HEK293 (cell line): ENCODE measurements around the gene PPP2CA.

ENCODE experiments used
- MYNN ChIP-seq: fragments of 450-650 bp; formaldehyde crosslinking; IDR thresholded peaks from 2 replicates; pipeline ENCODE4 v1.5.1; 2016; ENCODE audit warnings: missing biosample characterization, missing genetic modification characterization, borderline replicate concordance
- SETDB1 ChIP-seq: IDR thresholded peaks from one replicate; pipeline ENCODE4 v1.6.1; 2017; ENCODE audit warnings: mild to moderate bottlenecking, low read length, moderate library complexity, mixed read lengths; ENCODE audit not compliant: insufficient read length
- YY1 ChIP-seq: fragments of 450-650 bp; formaldehyde crosslinking; IDR thresholded peaks from 2 replicates; pipeline ENCODE4 v1.5.1; 2018; ENCODE audit warnings: missing biosample characterization, missing genetic modification characterization
- ZNF10 ChIP-seq: fragments of 450-650 bp; formaldehyde crosslinking; IDR thresholded peaks from 2 replicates; pipeline ENCODE4 v1.5.1; 2017; ENCODE audit warnings: missing biosample characterization, missing genetic modification characterization
- ZNF433 ChIP-seq: fragments of 450-650 bp; formaldehyde crosslinking; IDR thresholded peaks from 2 replicates; pipeline ENCODE4 v1.5.1; 2016; ENCODE audit warnings: missing biosample characterization, missing genetic modification characterization, low read depth
- ZNF529 ChIP-seq: fragments of 450-650 bp; formaldehyde crosslinking; IDR thresholded peaks from 2 replicates; pipeline ENCODE4 v1.5.1; 2017; ENCODE audit warnings: missing genetic modification characterization, missing biosample characterization; ENCODE audit not compliant: insufficient replicate concordance
- ZNF654 ChIP-seq: fragments of 450-650 bp; formaldehyde crosslinking; IDR thresholded peaks from 2 replicates; pipeline ENCODE4 v1.5.1; 2016; ENCODE audit warnings: low read depth, missing biosample characterization, missing genetic modification characterization
- ZNF677 ChIP-seq: fragments of 450-650 bp; IDR thresholded peaks from 2 replicates; pipeline ENCODE4 v1.5.0; 2018; ENCODE audit warnings: missing biosample characterization, mild to moderate bottlenecking, missing genetic modification characterization, moderate library complexity
- ZNF843 ChIP-seq: fragments of 450-650 bp; formaldehyde crosslinking; IDR thresholded peaks from 2 replicates; pipeline ENCODE4 v1.5.1; 2016; ENCODE audit warnings: missing biosample characterization, missing genetic modification characterization
- TF ChIP-seq, protein P1 (sequence below): fragments of 450-650 bp; formaldehyde crosslinking; IDR thresholded peaks from 2 replicates; pipeline ENCODE4 v1.5.1; 2016; ENCODE audit warnings: missing biosample characterization, missing genetic modification characterization
- TF ChIP-seq, protein P2 (sequence below): fragments of 450-650 bp; formaldehyde crosslinking; IDR thresholded peaks from 2 replicates; pipeline ENCODE4 v1.5.1; 2016; ENCODE audit warnings: missing biosample characterization, missing genetic modification characterization
- TF ChIP-seq, protein P3 (sequence below): fragments of 450-650 bp; formaldehyde crosslinking; IDR thresholded peaks from 2 replicates; pipeline ENCODE4 v1.5.1; 2016; ENCODE audit warnings: missing biosample characterization, missing genetic modification characterization, borderline replicate concordance

DNA sequence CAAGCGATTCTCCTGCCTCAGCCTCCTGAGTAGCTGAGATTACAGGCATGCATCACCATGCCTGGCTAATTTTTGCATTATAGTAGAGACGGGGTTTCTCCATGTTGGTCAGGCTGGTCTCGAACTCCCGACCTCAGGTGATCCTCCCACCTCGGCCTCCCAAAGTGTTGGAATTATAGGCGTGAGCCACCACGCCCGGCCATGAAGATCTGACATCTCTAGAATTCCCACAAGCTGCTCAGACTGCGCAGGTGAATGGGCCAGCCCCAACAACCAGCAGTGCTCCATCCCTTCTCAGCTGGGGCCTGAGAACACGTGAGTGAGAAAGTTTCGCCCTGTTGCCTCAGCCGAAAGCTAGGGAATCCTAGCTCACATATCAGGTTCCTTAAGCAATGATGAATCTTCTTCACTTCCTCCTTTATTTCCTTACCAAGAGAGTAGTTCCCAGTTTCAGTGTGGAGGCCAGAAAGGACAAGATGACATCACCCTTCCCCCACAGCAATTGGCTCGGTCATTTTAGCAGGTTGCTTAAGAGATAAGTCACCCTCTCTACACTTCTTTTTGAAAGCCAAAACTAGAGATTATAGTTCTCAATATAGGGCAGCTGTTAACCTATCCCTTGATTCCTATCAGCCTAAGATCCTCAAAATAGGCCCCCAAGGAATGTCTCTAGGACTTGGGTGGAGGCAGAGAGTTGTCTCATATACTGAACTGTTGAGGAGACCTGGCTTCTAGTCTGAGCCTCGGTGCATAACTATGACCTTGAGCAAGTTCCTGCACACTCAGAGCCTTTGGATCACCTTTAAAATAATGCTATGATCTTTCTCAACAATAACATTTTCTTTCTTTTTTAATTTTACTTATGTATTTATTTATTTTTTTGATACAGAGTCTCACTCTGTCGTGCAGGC lies 23.9 kb upstream of the PPP2CA start:
- TF ChIP-seq ZNF10 (no peak), YY1 (tag by site-specific recombination) (no peak), ZNF677 (tag by site-specific recombination) (no peak), ZNF843 (tag by site-specific recombination) (no peak), MYNN (tag by site-specific recombination) (no peak), ZNF654 (tag by site-specific recombination) (no peak), ZNF433 (tag by site-specific recombination) (no peak), ZNF529 (tag by site-specific recombination) (no peak), SETDB1 (no peak)
- TF ChIP-seq, protein P1, sequence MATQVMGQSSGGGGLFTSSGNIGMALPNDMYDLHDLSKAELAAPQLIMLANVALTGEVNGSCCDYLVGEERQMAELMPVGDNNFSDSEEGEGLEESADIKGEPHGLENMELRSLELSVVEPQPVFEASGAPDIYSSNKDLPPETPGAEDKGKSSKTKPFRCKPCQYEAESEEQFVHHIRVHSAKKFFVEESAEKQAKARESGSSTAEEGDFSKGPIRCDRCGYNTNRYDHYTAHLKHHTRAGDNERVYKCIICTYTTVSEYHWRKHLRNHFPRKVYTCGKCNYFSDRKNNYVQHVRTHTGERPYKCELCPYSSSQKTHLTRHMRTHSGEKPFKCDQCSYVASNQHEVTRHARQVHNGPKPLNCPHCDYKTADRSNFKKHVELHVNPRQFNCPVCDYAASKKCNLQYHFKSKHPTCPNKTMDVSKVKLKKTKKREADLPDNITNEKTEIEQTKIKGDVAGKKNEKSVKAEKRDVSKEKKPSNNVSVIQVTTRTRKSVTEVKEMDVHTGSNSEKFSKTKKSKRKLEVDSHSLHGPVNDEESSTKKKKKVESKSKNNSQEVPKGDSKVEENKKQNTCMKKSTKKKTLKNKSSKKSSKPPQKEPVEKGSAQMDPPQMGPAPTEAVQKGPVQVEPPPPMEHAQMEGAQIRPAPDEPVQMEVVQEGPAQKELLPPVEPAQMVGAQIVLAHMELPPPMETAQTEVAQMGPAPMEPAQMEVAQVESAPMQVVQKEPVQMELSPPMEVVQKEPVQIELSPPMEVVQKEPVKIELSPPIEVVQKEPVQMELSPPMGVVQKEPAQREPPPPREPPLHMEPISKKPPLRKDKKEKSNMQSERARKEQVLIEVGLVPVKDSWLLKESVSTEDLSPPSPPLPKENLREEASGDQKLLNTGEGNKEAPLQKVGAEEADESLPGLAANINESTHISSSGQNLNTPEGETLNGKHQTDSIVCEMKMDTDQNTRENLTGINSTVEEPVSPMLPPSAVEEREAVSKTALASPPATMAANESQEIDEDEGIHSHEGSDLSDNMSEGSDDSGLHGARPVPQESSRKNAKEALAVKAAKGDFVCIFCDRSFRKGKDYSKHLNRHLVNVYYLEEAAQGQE (tag by site-specific recombination): no peak
- TF ChIP-seq, protein P2, sequence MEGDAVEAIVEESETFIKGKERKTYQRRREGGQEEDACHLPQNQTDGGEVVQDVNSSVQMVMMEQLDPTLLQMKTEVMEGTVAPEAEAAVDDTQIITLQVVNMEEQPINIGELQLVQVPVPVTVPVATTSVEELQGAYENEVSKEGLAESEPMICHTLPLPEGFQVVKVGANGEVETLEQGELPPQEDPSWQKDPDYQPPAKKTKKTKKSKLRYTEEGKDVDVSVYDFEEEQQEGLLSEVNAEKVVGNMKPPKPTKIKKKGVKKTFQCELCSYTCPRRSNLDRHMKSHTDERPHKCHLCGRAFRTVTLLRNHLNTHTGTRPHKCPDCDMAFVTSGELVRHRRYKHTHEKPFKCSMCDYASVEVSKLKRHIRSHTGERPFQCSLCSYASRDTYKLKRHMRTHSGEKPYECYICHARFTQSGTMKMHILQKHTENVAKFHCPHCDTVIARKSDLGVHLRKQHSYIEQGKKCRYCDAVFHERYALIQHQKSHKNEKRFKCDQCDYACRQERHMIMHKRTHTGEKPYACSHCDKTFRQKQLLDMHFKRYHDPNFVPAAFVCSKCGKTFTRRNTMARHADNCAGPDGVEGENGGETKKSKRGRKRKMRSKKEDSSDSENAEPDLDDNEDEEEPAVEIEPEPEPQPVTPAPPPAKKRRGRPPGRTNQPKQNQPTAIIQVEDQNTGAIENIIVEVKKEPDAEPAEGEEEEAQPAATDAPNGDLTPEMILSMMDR (tag by site-specific recombination): no peak
- TF ChIP-seq, protein P3, sequence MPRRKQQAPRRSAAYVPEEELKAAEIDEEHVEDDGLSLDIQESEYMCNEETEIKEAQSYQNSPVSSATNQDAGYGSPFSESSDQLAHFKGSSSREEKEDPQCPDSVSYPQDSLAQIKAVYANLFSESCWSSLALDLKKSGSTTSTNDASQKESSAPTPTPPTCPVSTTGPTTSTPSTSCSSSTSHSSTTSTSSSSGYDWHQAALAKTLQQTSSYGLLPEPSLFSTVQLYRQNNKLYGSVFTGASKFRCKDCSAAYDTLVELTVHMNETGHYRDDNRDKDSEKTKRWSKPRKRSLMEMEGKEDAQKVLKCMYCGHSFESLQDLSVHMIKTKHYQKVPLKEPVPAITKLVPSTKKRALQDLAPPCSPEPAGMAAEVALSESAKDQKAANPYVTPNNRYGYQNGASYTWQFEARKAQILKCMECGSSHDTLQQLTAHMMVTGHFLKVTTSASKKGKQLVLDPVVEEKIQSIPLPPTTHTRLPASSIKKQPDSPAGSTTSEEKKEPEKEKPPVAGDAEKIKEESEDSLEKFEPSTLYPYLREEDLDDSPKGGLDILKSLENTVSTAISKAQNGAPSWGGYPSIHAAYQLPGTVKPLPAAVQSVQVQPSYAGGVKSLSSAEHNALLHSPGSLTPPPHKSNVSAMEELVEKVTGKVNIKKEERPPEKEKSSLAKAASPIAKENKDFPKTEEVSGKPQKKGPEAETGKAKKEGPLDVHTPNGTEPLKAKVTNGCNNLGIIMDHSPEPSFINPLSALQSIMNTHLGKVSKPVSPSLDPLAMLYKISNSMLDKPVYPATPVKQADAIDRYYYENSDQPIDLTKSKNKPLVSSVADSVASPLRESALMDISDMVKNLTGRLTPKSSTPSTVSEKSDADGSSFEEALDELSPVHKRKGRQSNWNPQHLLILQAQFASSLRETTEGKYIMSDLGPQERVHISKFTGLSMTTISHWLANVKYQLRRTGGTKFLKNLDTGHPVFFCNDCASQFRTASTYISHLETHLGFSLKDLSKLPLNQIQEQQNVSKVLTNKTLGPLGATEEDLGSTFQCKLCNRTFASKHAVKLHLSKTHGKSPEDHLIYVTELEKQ (tag by site-specific recombination): no peak
